ENCODE results near the gene METAP2.

METAP2 gene

DNA sequence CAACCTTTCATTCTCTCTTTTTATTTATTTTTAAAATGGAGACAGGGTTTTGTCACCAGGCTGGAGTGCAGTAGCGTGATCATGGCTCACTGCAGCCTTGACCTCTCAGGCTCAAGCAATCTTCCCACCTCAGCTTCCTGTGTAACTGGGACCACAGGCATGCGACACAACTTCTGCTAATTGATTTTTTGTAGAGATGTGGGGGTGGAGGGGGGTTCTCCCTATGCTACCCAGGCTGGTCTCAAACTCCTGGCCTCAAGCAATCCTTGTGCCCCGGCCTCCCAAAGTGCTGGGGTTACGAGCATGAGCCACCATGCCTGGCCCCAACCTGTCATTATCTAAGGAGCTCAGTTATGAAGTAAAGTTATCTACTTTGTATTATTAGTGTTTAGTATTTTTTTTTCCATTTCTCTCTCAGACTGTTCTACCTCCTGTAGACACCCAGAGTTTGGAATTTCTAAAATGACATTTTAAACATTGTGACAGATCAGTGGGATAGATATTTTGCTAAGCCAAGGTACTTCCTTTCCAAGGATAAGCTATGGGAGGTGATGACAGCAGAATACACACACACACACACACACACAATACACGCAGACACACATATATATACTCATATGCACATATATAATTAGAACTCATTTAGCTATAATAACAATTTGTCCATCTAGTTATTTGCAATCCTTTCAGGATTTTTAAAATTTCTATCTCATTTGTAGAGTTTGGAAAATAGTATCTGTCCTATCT is 79.4 kb downstream of the METAP2 start:
- peak; percentile 61 for DNase-seq

DNA sequence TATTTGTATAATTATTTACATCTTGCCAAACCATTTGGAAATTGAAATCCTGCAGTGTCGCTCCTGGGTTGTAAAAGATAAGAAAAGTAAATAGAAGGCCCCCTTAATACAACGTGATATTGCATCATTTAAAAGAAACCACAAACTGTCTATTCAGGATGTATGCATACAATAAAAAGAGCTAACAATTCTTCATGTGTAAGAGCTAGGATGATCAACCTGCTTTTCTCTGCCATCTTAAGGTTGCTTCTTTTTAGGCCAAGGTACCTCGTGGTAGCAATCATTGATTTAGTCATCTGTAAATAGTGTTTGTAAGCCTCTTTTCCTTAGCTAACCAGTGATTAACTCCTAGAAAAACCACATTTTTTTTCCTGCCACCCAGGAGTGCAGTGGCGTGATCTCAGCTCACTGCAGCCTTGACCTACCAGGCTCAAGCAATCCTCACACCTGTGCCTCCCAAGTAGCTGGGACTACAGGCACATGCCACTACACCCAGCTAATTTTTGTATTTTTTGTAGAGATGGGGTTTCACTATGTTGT is 80.7 kb downstream of the METAP2 start:
- DNase-seq: peak; percentile 83

DNA sequence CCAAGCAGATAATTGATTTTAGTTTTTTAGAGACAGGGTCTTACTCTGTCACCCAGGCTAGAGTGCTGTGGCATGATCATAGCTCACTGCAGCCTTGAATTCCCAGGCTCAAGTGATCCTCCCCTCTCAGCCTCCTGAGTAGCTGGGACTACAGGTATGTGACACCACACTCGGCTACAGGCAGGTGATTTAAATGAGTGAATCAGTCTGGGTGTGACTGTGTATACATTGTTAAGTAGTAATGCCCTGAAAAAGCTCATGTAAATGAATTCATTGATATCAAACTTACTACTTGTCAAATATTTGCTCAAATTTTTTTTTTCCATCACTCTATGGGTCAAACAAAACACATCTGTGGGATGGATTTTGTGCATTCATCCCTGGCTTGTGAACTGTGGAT is 83.7 kb downstream of the METAP2 start:
- DNase-seq: no peak
